ENCODE measurements around the gene CRTAP. TPM values are rescaled to one million over a fixed set of nuclear protein-coding genes. Genes with fewer than 3 reads are reported as not detected.

The CRTAP gene
- total RNA-seq, 6 experiments from 2014 or later, result 261 to 322 (median 296) TPM

DNA sequence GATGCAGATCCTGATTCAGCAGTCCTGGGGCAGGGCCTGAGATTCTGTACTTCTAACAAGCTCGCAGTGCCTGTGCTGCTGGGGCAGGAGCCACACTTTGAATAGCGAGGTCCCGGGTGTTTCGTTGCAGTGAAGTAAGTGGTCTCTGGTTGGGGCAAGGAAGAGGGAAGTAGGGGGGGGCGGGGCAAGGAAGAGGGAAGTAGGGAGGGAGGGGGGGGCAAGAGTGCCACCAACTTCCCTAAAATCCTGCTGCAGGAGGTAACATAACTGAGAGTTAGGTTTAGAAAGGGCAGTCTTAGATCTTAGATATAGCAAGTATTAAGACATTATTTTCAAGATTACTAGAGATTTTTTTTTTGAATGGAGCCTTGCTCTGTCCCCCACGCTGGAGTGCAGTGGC lies 35.5 kb downstream of the CRTAP start:
- Mint-ChIP-seq H3K27ac (no peak overlapping the region), H3K27me3 (ENCODE audit: insufficient read depth) (peaks cover 7% of the 10 kb centered on the region), H3K36me3 (ENCODE audit: low read depth) (peaks cover 3% of the 10 kb centered on the region), H3K9me3 (no peaks in the 10 kb centered on the region), H3K4me1 (ENCODE audit: low read depth) (peaks cover 11% of the 10 kb centered on the region; the same call in 1 of the 2 replicates), H3K4me3 (no peak overlapping the region)
- no peak for DNase-seq
- TF ChIP-seq, protein P1, sequence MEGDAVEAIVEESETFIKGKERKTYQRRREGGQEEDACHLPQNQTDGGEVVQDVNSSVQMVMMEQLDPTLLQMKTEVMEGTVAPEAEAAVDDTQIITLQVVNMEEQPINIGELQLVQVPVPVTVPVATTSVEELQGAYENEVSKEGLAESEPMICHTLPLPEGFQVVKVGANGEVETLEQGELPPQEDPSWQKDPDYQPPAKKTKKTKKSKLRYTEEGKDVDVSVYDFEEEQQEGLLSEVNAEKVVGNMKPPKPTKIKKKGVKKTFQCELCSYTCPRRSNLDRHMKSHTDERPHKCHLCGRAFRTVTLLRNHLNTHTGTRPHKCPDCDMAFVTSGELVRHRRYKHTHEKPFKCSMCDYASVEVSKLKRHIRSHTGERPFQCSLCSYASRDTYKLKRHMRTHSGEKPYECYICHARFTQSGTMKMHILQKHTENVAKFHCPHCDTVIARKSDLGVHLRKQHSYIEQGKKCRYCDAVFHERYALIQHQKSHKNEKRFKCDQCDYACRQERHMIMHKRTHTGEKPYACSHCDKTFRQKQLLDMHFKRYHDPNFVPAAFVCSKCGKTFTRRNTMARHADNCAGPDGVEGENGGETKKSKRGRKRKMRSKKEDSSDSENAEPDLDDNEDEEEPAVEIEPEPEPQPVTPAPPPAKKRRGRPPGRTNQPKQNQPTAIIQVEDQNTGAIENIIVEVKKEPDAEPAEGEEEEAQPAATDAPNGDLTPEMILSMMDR (IDR thresholded peaks at IDR 0.05), result no peak

DNA sequence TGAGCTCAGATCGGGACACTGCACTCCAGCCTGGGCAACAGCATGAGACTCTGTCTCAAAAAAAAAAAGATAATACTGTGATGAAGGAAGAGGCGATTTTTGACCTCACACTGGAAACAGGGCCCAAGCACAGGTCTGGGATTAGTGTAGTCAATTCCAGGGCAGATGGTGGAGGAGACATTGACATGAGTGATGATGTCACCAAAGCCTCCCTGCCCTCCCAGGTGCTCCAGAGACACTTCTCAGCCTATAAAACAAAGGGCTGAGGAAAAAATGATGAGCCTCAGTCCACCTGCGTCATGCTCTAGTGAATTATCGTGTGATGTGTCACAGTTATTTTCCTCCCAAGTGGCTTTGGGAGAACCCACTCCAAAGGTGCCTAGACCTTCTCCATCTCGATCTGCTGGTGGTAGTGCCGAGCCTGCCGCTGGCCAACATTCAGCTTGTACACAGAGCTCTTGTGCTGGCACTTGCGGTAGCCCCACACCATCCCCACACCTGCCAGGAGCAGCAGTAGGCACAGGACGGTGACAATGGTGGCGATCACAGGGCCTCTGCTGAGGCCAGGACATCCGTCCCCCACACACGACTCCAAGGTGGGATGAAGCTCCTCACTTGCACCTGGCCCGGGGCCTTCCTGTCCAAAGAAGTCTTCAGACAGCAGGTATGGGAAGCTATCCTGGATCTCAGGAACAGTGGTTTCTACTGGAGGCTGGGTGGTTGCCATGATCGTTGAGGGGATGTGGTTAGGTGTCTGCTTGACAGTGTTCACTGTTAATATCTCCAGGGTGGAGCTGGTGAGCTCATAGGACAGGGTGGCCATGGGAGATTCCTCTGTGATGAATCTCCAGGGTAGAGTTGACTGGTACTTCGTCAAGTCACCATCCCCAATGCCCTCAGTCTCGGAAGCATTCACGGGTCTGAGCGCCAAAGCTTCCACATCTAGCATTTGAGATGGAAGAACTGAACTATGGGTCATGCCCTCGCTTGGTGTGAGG lies 38.8 kb downstream of the CRTAP start:
- H3K27me3 Mint-ChIP-seq (ENCODE audit: insufficient read depth), result peaks cover 13% of the 10 kb centered on the region
- no peaks in the 10 kb centered on the region for H3K36me3 Mint-ChIP-seq (ENCODE audit: low read depth)
- no peak overlapping the region for H3K27ac Mint-ChIP-seq
- H3K9me3 Mint-ChIP-seq, result no peaks in the 10 kb centered on the region
- peaks cover 20% of the 10 kb centered on the region for H3K4me1 Mint-ChIP-seq (ENCODE audit: low read depth)
- TF ChIP-seq, protein P1 (IDR thresholded peaks at IDR 0.05), result no peak
- no peak for DNase-seq
- no peak overlapping the region for H3K4me3 Mint-ChIP-seq

DNA sequence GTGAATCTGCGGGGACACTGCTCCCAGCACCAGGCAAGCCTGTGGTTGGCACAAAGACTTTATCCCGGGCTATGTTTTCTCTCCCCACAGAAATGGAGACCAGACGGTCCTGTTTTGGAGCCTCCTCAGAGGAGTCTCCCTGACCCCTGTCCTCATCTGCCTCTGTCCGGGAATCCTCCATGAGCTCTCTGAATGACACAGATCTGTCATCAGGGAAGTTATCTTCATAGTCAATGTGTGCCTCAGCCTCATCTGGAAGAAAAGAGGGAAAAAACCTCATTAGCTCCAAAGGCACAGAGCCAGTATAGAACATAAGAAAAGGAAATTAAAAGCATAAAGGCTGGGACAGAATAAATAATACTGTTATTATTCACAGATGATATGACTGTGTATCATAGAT lies 40.0 kb downstream of the CRTAP start:
- TF ChIP-seq, protein P1 (IDR thresholded peaks at IDR 0.05), result no peak
- no peak overlapping the region for H3K27ac Mint-ChIP-seq

DNA sequence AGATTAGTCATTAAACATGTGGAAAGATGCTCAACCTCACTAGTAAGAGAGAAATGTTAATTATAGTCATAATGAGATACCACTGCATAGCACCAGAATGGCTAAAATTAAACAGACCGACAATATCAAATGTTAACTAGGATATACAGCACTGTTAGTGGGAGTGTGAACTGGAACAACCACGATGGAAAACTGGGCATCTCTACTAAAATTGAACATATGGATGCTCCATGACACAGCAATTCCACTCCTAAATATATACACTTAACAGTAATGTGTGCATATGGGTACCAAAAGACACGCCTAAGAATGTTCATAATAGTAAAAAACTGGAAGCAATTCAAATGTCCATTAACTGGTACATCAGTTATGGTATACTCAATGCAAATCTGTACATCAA lies 41.5 kb downstream of the CRTAP start:
- no peak for DNase-seq
- H3K36me3 Mint-ChIP-seq (ENCODE audit: low read depth), result no peaks in the 10 kb centered on the region
- peaks cover 15% of the 10 kb centered on the region for H3K4me1 Mint-ChIP-seq (ENCODE audit: low read depth)
- no peaks in the 10 kb centered on the region for H3K9me3 Mint-ChIP-seq
- H3K27ac Mint-ChIP-seq, result no peak overlapping the region
- TF ChIP-seq, protein P1 (IDR thresholded peaks at IDR 0.05), result no peak
- peaks cover 20% of the 10 kb centered on the region for H3K27me3 Mint-ChIP-seq (ENCODE audit: insufficient read depth)
- H3K4me3 Mint-ChIP-seq, result no peak overlapping the region

More for the DNA sequence above, 40.0 kb downstream of the CRTAP start:
- no peak for DNase-seq
- H3K9me3 Mint-ChIP-seq, result no peaks in the 10 kb centered on the region
- no peak overlapping the region for H3K4me3 Mint-ChIP-seq
- H3K4me1 Mint-ChIP-seq (ENCODE audit: low read depth), result peaks cover 15% of the 10 kb centered on the region
- no peaks in the 10 kb centered on the region for H3K36me3 Mint-ChIP-seq (ENCODE audit: low read depth)
- peaks cover 16% of the 10 kb centered on the region for H3K27me3 Mint-ChIP-seq (ENCODE audit: insufficient read depth)

DNA sequence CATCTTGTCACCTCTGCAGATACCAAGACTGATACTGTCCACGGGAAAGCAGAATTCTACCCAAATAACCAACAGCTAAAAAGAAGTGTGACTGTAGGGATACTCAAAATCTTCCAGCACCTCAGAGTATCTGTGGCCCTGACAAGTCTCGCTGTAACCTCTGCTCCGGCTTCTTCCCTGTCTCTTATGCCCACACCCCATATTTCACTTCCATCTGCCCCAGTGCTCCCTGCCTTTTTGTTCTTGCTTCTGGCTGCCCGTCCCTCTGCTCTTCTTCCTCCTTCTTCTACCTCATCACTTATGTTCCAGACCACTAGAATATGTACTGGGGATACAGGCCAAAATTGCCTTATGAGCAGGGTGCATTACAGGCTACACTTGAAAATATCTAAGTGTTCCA lies 45.4 kb downstream of the CRTAP start:
- DNase-seq, result no peak
- TF ChIP-seq, protein P1 (IDR thresholded peaks at IDR 0.05), result no peak
- Mint-ChIP-seq H3K9me3 (no peaks in the 10 kb centered on the region), H3K4me3 (no peak overlapping the region), H3K36me3 (ENCODE audit: low read depth) (no peaks in the 10 kb centered on the region), H3K27ac (no peak overlapping the region), H3K4me1 (ENCODE audit: low read depth) (peaks cover 10% of the 10 kb centered on the region), H3K27me3 (ENCODE audit: insufficient read depth) (peaks cover 22% of the 10 kb centered on the region)
